ENCODE results near the gene CLDN22. TPM values are rescaled to one million over a fixed set of nuclear protein-coding genes. Genes with fewer than 3 reads are reported as not detected.

Gene CLDN22
- polyA plus RNA-seq, 1 of the 3 experiments (the other 2 are of a cell fraction) = 0.05 TPM

DNA sequence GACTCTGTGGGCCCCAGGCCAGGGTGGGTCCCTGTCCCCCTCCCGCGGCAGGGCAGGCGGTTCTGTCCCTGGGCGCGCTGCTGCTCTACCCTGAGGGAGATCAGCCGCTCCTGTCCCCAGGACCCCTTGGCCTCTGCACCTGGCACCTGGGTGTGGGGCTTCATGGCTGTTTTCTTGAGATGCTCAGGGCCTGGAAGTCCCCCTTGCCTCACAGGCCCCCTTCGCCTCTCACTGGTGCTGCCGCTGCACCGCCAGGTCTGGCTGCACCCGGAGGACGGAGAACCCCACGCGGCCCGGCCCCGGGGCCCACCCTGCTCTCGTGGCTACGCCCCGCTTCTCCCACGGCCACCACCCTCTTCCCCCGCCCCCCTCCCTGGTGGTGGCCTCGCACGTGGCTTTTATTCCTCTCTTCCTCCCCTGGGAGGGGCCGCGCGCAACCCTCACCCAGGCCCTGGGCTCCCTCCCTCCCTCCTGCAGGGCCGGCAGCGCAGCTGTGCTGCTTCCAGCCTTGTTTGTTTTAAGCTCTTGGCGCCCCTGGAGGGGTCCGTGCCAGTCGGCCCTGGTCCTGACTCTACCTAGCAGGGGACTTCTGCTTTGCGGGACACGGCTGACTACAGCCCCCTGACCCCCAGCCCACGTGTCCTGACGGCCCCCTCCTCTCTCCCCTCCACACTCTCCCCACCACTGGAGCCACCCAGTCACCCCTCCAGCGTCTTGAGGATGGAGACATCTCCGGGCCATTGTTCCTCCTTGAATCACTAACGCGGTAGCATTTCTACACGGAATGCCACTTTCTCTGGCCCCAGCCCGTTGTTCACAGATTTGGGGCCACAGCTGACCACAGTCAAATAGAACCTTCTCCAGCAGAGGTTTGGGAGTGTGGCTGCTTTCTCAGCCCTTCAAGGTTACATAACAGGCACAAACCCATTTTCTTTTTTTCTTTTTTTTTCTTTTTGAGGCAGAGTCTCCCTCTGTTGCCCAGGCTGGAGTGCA is 22.8 kb upstream of the CLDN22 start:
- no peak overlapping the region for H3K27ac ChIP-seq (ENCODE audit: low read depth in 2 of 2, low read length in 1 of 2)
- ChIA-PET CTCF (no interaction called here), POLR2A (no interaction called here)
- no peaks in the 10 kb centered on the region for H3K4me1 ChIP-seq (ENCODE audit: control insufficient read depth in 1 of 2, insufficient read depth in 2 of 2, low read depth in 1 of 2, low read length in 1 of 2)
- no peaks in the 10 kb centered on the region for H3K9me3 ChIP-seq
- DNase-seq = peak; percentile 48
- no peaks in the 10 kb centered on the region for H3K79me2 ChIP-seq (ENCODE audit: insufficient read depth)
- no peak overlapping the region for H2AFZ ChIP-seq (ENCODE audit: low read depth)
- TF ChIP-seq FOXM1 (IDR thresholded peaks at IDR 0.05; ENCODE audit: low read depth) = no peak
- TF ChIP-seq FOXJ3 (CRISPR knock-in tag; IDR thresholded peaks at IDR 0.05) = no peak
- no peak for TF ChIP-seq RFX5 (IDR thresholded peaks at IDR 0.05; ENCODE audit: low read length)
- no peak for TF ChIP-seq TEAD4 (IDR thresholded peaks at IDR 0.05; ENCODE audit: borderline replicate concordance, insufficient read depth)
- TF ChIP-seq CTCF (IDR thresholded peaks at IDR 0.05) = no peak
- TF ChIP-seq, protein P1, sequence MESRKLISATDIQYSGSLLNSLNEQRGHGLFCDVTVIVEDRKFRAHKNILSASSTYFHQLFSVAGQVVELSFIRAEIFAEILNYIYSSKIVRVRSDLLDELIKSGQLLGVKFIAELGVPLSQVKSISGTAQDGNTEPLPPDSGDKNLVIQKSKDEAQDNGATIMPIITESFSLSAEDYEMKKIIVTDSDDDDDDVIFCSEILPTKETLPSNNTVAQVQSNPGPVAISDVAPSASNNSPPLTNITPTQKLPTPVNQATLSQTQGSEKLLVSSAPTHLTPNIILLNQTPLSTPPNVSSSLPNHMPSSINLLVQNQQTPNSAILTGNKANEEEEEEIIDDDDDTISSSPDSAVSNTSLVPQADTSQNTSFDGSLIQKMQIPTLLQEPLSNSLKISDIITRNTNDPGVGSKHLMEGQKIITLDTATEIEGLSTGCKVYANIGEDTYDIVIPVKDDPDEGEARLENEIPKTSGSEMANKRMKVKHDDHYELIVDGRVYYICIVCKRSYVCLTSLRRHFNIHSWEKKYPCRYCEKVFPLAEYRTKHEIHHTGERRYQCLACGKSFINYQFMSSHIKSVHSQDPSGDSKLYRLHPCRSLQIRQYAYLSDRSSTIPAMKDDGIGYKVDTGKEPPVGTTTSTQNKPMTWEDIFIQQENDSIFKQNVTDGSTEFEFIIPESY (IDR thresholded peaks at IDR 0.05; ENCODE audit: borderline replicate concordance, low read depth) = no peak
- no peak for TF ChIP-seq EP300 (IDR thresholded peaks at IDR 0.05; ENCODE audit: borderline replicate concordance in 1 of 2, low read depth in 1 of 2, low read length in 1 of 2)
- no peak for TF ChIP-seq YY1 (IDR thresholded peaks at IDR 0.05; ENCODE audit: low read depth)
- TF ChIP-seq SMC3 (IDR thresholded peaks at IDR 0.05; ENCODE audit: low read depth, low read length) = no peak
- no peak overlapping the region for H3K4me3 ChIP-seq (ENCODE audit: low read depth in 2 of 2, low read length in 1 of 2)
- no peaks in the 10 kb centered on the region for H4K20me1 ChIP-seq (ENCODE audit: insufficient read depth)
- 85% methylated on average over 34 of the region's 40 CpGs for WGBS (ENCODE audit: low lambda C conversion rate)
- no peaks in the 10 kb centered on the region for H3K36me3 ChIP-seq (replicated peaks in 1 of 2; ENCODE audit: control insufficient read depth in 1 of 2, insufficient read depth in 2 of 2, low read length in 1 of 2)
- H3F3A ChIP-seq (replicated peaks; ENCODE audit: insufficient read depth) = peaks cover 6% of the 10 kb centered on the region
- H3K9ac ChIP-seq = no peak overlapping the region
- H3K27me3 ChIP-seq (ENCODE audit: insufficient read depth) = no peaks in the 10 kb centered on the region
- H3K9me2 ChIP-seq = no peaks in the 10 kb centered on the region
- no peak overlapping the region for H3K4me2 ChIP-seq

- no peaks in the 10 kb centered on the region for H3K9me3 ChIP-seq
- no peaks in the 10 kb centered on the region for H3K27me3 ChIP-seq (ENCODE audit: insufficient read depth)
- DNase-seq = no peak
- peaks cover 0 to 18% of the 10 kb centered on the region in 2 experiments; a peak in 2 of 4 replicates for H3K4me1 ChIP-seq (ENCODE audit: control insufficient read depth in 1 of 2, insufficient read depth in 2 of 2, low read depth in 1 of 2, low read length in 1 of 2)
- no peaks in the 10 kb centered on the region for H3K79me2 ChIP-seq (ENCODE audit: insufficient read depth)
- H3F3A ChIP-seq (replicated peaks; ENCODE audit: insufficient read depth) = peaks cover 21% of the 10 kb centered on the region
- H3K9ac ChIP-seq = no peak overlapping the region
- CTCF ChIA-PET = no interaction called here
- H3K4me3 ChIP-seq (ENCODE audit: low read depth in 2 of 2, low read length in 1 of 2) = no peak overlapping the region
- no peaks in the 10 kb centered on the region for H3K36me3 ChIP-seq (replicated peaks in 1 of 2; ENCODE audit: control insufficient read depth in 1 of 2, insufficient read depth in 2 of 2, low read length in 1 of 2)
- no peaks in the 10 kb centered on the region for H3K9me2 ChIP-seq
- no peaks in the 10 kb centered on the region for H4K20me1 ChIP-seq (ENCODE audit: insufficient read depth)
- POLR2A ChIA-PET = no interaction called here
- no peak overlapping the region for H2AFZ ChIP-seq (ENCODE audit: low read depth)
- H3K27ac ChIP-seq (ENCODE audit: low read depth in 2 of 2, low read length in 1 of 2) = no peak overlapping the region
- no peak overlapping the region for H3K4me2 ChIP-seq
- WGBS (ENCODE audit: low lambda C conversion rate) = 81% methylated on average over 5 of the region's 7 CpGs
- TF ChIP-seq RXRA (IDR thresholded peaks at IDR 0.05; ENCODE audit: borderline replicate concordance, low read depth) (no peak), MEF2A (IDR thresholded peaks at IDR 0.05; ENCODE audit: borderline replicate concordance, low read depth) (no peak), SIN3A (IDR thresholded peaks at IDR 0.05; ENCODE audit: borderline replicate concordance, low read depth, low read length) (no peak), ELF1 (IDR thresholded peaks at IDR 0.05) (no peak), TAF1 (IDR thresholded peaks at IDR 0.05; ENCODE audit: borderline replicate concordance, low read depth, low read length) (no peak), USF1 (IDR thresholded peaks at IDR 0.05; ENCODE audit: borderline replicate concordance, low read depth) (no peak), MXI1 (IDR thresholded peaks at IDR 0.05; ENCODE audit: low read depth, low read length) (no peak), CHD2 (IDR thresholded peaks at IDR 0.05; ENCODE audit: low read length, partially characterized antibody) (no peak), CTCF (IDR thresholded peaks at IDR 0.05) (no peak)
- TF ChIP-seq, protein P2, sequence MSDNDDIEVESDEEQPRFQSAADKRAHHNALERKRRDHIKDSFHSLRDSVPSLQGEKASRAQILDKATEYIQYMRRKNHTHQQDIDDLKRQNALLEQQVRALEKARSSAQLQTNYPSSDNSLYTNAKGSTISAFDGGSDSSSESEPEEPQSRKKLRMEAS (IDR thresholded peaks at IDR 0.05; ENCODE audit: low read depth) = no peak
Measured at GRCh38 chr4:183337833-183338232, 17.8 kb upstream of the CLDN22 start.
